Esophagus muscularis mucosa (tissue), 4 donors: ENCODE measurements around the gene C11orf65. TPM values are rescaled to one million over a fixed set of nuclear protein-coding genes. Genes with fewer than 3 reads are reported as not detected.

Experiments
- DNase-seq: peaks from one replicate; pipeline ENCODE4 v3.0.0-alpha.2; 2017; ENCODE audit errors: extremely low spot score
- H3K27ac ChIP-seq, 4 donors: fragments of 200-600 bp; sonication (generic); replicated peaks in 1 of 4; 1 replicate in 3 of 4; 2 replicates in 1 of 4; pipeline ENCODE4 v1.5.1; 2016 to 2019; ENCODE audit warnings: mild to moderate bottlenecking in 1 of 4
- H3K27me3 ChIP-seq, 4 donors: fragments of 200-600 bp; sonication (generic); one replicate each; pipeline versions ENCODE4 v1.5.1 to v1.6.0; 2016 to 2019
- H3K36me3 ChIP-seq, 4 donors: fragments of 200-600 bp; sonication (generic); one replicate each; pipeline ENCODE4 v1.5.1; 2016 to 2019
- H3K4me1 ChIP-seq, 4 donors: fragments of 200-600 bp; sonication (generic); one replicate each; pipeline ENCODE4 v1.5.1; 2016 to 2019
- H3K4me3 ChIP-seq, 4 donors: fragments of 200-600 bp; sonication (generic); 1 replicate in 2 of 4; 2 replicates in 2 of 4; pipeline ENCODE4 v1.5.1; 2016 to 2019; ENCODE audit warnings: mild to moderate bottlenecking in 4 of 4, moderate library complexity in 1 of 4
- H3K9me3 ChIP-seq, 4 donors: fragments of 200-600 bp; sonication (generic); 1 replicate in 3 of 4; 2 replicates in 1 of 4; pipeline ENCODE4 v1.5.1; 2016 to 2019
- EP300 ChIP-seq: sonication (generic); formaldehyde crosslinking; IDR thresholded peaks from one replicate; pipeline ENCODE4 v1.6.1; 2017; ENCODE audit warnings: antibody characterized with exemption
- POLR2A ChIP-seq: fragments of 450-650 bp; IDR thresholded peaks from one replicate; pipeline ENCODE4 v1.6.1; 2017; ENCODE audit warnings: antibody characterized with exemption, moderate library complexity, mild to moderate bottlenecking, low read depth
- POLR2AphosphoS5 ChIP-seq, 2 donors: sonication (generic); formaldehyde crosslinking; IDR thresholded peaks; one replicate each; pipeline ENCODE4 v1.6.1; 2017; ENCODE audit warnings: antibody characterized with exemption in 2 of 2
- WGBS: methylation state at CpG from one replicate; pipeline ENCODE4 v1.1.5; 2018; 5-methylcytosine and 5-hydroxymethylcytosine counted together
- intact Hi-C: fragments of 100-400 bp; cut with DNase I; formaldehyde crosslinking; loops from one replicate; pipeline ENCODE4 v1.15.1; 2023
- total RNA-seq, 4 donors: library from RNA; depleted of rRNA; stranded (reverse); fragments of >200 nt; gene quantifications; one replicate each; pipeline versions ENCODE4 v1.1.0 to v1.2.1, GENCODE V29; 2016
- TF ChIP-seq, protein P1 (sequence below), 3 experiments: fragments of 200-600 bp in 2 of 3; fragments of 450-650 bp in 1 of 3; sonication (generic) in 2 of 3; IDR thresholded peaks; one replicate each; pipeline ENCODE4 v1.5.1; 2017 to 2019; ENCODE audit warnings: antibody characterized with exemption in 3 of 3, mild to moderate bottlenecking in 2 of 3, moderate library complexity in 1 of 3

The C11orf65 gene
- total RNA-seq, 4 donors from 2014 or later, result 0.06 to 0.63 (median 0.33) TPM; not detected in 1

DNA sequence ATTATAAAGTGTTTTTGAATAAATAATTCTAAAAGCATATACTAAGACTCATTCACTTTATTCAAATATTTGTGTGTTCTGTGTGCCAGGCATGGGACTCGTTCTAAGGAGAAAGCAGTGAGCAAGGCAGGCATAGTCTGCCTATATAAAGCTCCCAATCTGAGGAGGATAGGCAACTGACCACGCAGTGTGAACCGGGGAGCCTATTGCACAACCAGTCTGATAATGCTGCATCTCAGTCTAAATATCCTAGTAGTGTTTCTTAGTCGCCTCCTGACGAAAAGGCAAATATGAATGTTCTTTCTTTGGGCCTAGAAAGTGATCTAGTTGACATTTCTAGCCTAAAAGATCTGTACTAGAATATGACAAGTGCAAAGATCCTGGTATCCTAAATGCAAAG lies 98.3 kb downstream of the C11orf65 start:
- H3K4me3 ChIP-seq, result no peak overlapping the region
- no peaks in the 10 kb centered on the region for H3K27me3 ChIP-seq
- TF ChIP-seq EP300 (no peak), POLR2AphosphoS5 (IDR thresholded peaks at IDR 0.05) (no peak), POLR2A (no peak)
- TF ChIP-seq, protein P1, sequence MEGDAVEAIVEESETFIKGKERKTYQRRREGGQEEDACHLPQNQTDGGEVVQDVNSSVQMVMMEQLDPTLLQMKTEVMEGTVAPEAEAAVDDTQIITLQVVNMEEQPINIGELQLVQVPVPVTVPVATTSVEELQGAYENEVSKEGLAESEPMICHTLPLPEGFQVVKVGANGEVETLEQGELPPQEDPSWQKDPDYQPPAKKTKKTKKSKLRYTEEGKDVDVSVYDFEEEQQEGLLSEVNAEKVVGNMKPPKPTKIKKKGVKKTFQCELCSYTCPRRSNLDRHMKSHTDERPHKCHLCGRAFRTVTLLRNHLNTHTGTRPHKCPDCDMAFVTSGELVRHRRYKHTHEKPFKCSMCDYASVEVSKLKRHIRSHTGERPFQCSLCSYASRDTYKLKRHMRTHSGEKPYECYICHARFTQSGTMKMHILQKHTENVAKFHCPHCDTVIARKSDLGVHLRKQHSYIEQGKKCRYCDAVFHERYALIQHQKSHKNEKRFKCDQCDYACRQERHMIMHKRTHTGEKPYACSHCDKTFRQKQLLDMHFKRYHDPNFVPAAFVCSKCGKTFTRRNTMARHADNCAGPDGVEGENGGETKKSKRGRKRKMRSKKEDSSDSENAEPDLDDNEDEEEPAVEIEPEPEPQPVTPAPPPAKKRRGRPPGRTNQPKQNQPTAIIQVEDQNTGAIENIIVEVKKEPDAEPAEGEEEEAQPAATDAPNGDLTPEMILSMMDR (IDR thresholded peaks at IDR 0.05), result no peak
- intact Hi-C loops, result no loop called here
- no peaks in the 10 kb centered on the region for H3K4me1 ChIP-seq
- peaks cover 4 to 26% (median 15%) of the 10 kb centered on the region in 4 donors for H3K36me3 ChIP-seq
- H3K27ac ChIP-seq, result no peak overlapping the region
- H3K9me3 ChIP-seq, result no peaks in the 10 kb centered on the region
- WGBS, result 71% methylated on average over 5 of the region's 5 CpGs
- no peak for DNase-seq

DNA sequence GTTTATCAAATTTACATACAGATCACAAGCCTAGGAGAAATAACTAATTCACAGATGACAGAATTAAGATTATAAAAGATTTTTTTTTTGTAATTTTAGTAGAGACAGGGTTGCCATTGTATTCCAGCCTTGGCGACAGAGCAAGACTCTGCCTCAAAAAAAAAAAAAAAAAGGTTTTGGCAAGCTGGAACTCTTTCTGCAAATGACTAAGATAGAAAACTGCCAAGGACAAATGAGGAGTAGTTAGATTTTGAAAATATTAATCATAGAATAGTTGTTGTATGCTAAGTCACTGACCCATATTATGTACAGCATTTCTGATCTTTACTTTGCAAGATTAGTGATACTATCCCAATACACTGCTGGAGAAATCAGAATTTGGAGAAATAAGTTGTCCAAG lies 99.2 kb downstream of the C11orf65 start:
- peaks cover 4 to 26% (median 15%) of the 10 kb centered on the region in 4 donors for H3K36me3 ChIP-seq
- 91% methylated on average over 1 of the region's 1 CpG for WGBS
- H3K27ac ChIP-seq, result no peak overlapping the region
- H3K4me3 ChIP-seq, result no peak overlapping the region
- DNase-seq, result no peak
- H3K27me3 ChIP-seq, result no peaks in the 10 kb centered on the region
- TF ChIP-seq, protein P1 (IDR thresholded peaks at IDR 0.05), result no peak
- no peak for TF ChIP-seq POLR2A
- no peak for TF ChIP-seq POLR2AphosphoS5 (IDR thresholded peaks at IDR 0.05)
- H3K9me3 ChIP-seq, result no peaks in the 10 kb centered on the region
- intact Hi-C loops, result no loop called here
- no peaks in the 10 kb centered on the region for H3K4me1 ChIP-seq

DNA sequence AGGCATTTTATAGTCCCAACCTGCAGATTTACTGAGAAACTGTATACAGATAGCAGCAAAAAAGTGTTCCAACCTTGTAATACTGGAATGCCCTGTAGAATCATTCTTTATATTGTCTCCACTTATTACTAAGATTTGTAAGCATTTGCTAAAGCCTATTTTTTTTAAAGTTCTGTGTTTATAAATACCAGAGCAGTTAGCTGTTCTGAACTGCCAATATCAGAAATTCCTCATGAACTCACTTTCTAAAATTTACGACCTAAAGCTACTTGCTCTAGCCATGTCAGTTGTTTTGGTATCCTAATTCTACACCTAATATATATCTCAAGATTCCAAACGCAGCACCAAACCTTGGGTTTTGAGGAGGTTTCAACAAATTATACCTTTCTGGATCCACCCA lies 103.2 kb downstream of the C11orf65 start:
- Histone ChIP-seq H3K9me3 (no peaks in the 10 kb centered on the region), H3K4me1 (no peaks in the 10 kb centered on the region), H3K27me3 (no peaks in the 10 kb centered on the region), H3K27ac (no peak overlapping the region), H3K36me3 (peaks cover 4 to 26% (median 15%) of the 10 kb centered on the region in 4 donors), H3K4me3 (no peak overlapping the region)
- TF ChIP-seq, protein P1 (IDR thresholded peaks at IDR 0.05), result no peak
- TF ChIP-seq EP300 (no peak), POLR2A (no peak), POLR2AphosphoS5 (IDR thresholded peaks at IDR 0.05) (no peak)
- WGBS, result 85% methylated on average over 2 of the region's 2 CpGs
- intact Hi-C loops, result no loop called here
- DNase-seq, result no peak

DNA sequence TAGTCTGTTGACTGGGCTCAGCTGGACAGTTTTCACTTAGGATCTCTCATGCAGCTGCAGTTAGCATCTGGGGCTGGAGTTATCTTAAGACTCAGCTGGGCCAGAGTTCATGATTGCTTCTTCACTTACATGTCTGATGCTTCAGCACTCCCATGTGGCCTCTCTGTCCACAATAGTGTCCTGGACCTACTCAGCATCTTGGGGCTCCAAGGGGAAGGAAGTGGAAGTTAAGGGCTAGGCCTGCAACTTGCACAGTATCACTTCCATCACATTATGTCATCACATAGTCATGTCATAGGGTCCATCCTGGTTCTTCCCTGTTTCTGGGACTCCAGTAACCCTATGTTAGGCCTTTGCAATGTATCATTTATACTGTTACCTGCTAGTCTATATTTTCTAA lies 115.9 kb downstream of the C11orf65 start:
- no peak overlapping the region for H3K4me3 ChIP-seq
- H3K4me1 ChIP-seq, result no peaks in the 10 kb centered on the region
- no peak for DNase-seq
- H3K9me3 ChIP-seq, result no peaks in the 10 kb centered on the region
- TF ChIP-seq POLR2AphosphoS5 (IDR thresholded peaks at IDR 0.05) (no peak), EP300 (no peak)
- TF ChIP-seq, protein P1 (IDR thresholded peaks at IDR 0.05), result no peak
- H3K27ac ChIP-seq, result no peak overlapping the region
- no peaks in the 10 kb centered on the region for H3K27me3 ChIP-seq
- peaks cover 34 to 92% (median 47%) of the 10 kb centered on the region in 4 donors for H3K36me3 ChIP-seq
- intact Hi-C loops, result no loop called here

DNA sequence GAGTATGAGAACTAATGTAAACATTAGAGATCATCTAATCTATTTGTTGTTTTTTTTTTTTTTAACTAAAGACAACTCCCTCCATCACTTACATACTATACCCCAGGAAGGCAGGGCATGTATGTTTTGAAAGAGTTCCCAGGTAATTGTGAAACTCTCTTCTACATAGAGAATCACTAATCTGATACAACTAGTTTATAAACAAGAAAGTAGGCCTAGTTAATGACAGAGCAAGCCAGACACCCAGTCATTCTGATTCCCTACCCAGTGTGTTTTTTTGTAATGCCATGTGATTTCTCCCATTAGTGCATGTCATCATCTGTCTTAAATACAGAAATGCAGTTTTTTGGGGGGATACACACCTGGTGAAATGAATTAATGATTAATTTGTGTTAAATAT lies 120.9 kb downstream of the C11orf65 start:
- no peak for TF ChIP-seq POLR2AphosphoS5 (IDR thresholded peaks at IDR 0.05)
- TF ChIP-seq EP300, result no peak
- TF ChIP-seq, protein P1 (IDR thresholded peaks at IDR 0.05), result no peak
- no peak for TF ChIP-seq POLR2A
- H3K27me3 ChIP-seq, result no peaks in the 10 kb centered on the region
- H3K4me1 ChIP-seq, result no peaks in the 10 kb centered on the region
- H3K4me3 ChIP-seq, result no peak overlapping the region
- no peaks in the 10 kb centered on the region for H3K9me3 ChIP-seq
- intact Hi-C loops, result loop anchor here (10.0 kb wide), 1 partner anchor 298 kb away; no protein-coding TSS in a partner anchor
- peaks cover 5 to 62% (median 20%) of the 10 kb centered on the region in 4 donors for H3K36me3 ChIP-seq
- DNase-seq, result no peak
- no peak overlapping the region for H3K27ac ChIP-seq
